Astrocyte of the spinal cord (primary cell): Measurements from ENCODE around the gene NRGN.

Experiments used
- DNase-seq: peaks from one replicate; pipeline ENCODE4 v3.0.0; 2011; ENCODE audit warnings: low read depth, low spot score
- H3K4me3 ChIP-seq: 2 replicates; pipeline ENCODE4 v1.5.1; 2011; ENCODE audit warnings: low read depth, mild to moderate bottlenecking, low read length, moderate library complexity
- CTCF ChIP-seq: IDR thresholded peaks from 2 replicates; pipeline ENCODE4 v1.5.1; 2012; ENCODE audit warnings: low read depth, mild to moderate bottlenecking, low read length, inconsistent platforms
- in situ Hi-C: cut with HindIII; loops from 2 replicates; pipeline ENCODE4 v1.10.0; 2017; ENCODE audit warnings: low sequenced_read_pairs

The NRGN gene

GRCh38 chr11:124754710-124755109 lies 15.0 kb downstream of the NRGN start:
- no peak overlapping the region for H3K4me3 ChIP-seq
- no peak for DNase-seq
- in situ Hi-C loops: no loop called here
- TF ChIP-seq CTCF: no peak

- in situ Hi-C loops: no loop called here
- TF ChIP-seq CTCF: no peak
- H3K4me3 ChIP-seq: no peak overlapping the region
- no peak for DNase-seq
Measured at GRCh38 chr11:124756033-124756752, 16.5 kb downstream of the NRGN start.

GRCh38 chr11:124756753-124757227 lies 17.0 kb downstream of the NRGN start:
- H3K4me3 ChIP-seq: no peak overlapping the region
- in situ Hi-C loops: no loop called here
- no peak for DNase-seq
- no peak for TF ChIP-seq CTCF

- TF ChIP-seq CTCF: no peak
- in situ Hi-C loops: no loop called here
Measured at GRCh38 chr11:124757320-124757719, 17.6 kb downstream of the NRGN start.

GRCh38 chr11:124758355-124759265 lies 18.9 kb downstream of the NRGN start:
- peak overlapping the region; percentile 30 for H3K4me3 ChIP-seq
- in situ Hi-C loops: no loop called here
- DNase-seq: peak; percentile 59
- TF ChIP-seq CTCF: peak; percentile 85

More at GRCh38 chr11:124757320-124757719, 17.6 kb downstream of the NRGN start:
- no peak for DNase-seq
- H3K4me3 ChIP-seq: no peak overlapping the region

- in situ Hi-C loops: no loop called here
- TF ChIP-seq CTCF: no peak
- no peak for DNase-seq
- H3K4me3 ChIP-seq: no peak overlapping the region
Measured at GRCh38 chr11:124759266-124760204, 19.8 kb downstream of the NRGN start.
